Measurements from ENCODE around the gene ERCC8.

Gene ERCC8

DNA sequence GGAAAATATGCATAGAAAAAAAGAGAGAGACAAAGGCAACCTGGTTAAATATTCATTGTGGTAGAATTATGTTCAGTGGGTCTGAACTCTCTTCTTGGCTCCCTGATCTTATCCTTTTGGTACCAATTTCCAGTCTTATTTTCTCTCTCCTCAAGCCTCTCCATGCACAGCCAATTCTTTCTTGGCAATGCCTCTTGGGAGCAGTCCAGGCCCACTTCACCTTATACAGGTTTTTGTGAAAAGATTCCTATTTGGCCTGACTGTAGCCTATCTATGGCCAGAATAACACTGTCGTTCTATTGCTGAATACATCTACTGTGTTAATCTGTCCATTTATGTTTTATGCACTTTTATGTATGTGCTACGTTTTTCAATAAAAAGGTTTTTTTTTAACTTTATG, 103.5 kb downstream of the ERCC8 start:
- Histone ChIP-seq H3K9ac (ENCODE audit: insufficient read length) (no peak overlapping the region), H3K27ac (no peak overlapping the region), H3K36me3 (ENCODE audit: insufficient read depth, low read length) (no peaks in the 10 kb centered on the region), H3K9me3 (ENCODE audit: low read depth, low read length) (no peaks in the 10 kb centered on the region), H3K4me3 (no peak overlapping the region)
- DNase-seq (ENCODE audit: low read depth, low spot score), result no peak
- TF ChIP-seq POLR2AphosphoS5 (IDR thresholded peaks at IDR 0.05; ENCODE audit: borderline replicate concordance, low read depth, low read length) (no peak), FOXP2 (optimal IDR thresholded peaks at IDR 0.05; ENCODE audit: control extremely low read depth, extremely low read length, insufficient read depth) (no peak), EZH2 (IDR thresholded peaks at IDR 0.05) (no peak)

DNA sequence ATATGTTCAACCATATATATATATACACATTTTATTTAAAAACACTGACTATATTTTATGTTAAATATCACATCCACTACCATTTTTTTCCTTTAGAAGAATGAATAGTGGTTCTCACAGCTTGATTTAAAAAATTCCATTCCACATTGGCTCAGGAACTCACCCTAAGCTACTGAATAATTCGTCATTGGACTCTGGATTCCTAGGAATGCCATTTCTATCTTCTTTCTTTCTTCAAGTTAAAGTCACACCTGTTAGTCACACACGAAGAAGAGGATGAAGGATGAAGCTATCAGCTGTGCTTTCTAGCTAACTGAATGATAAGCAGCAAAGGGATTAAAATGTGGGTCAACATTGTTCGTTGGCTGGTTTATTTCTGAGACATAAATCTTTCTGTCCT, 108.7 kb downstream of the ERCC8 start:
- H3K9me3 ChIP-seq (ENCODE audit: low read depth, low read length), result no peaks in the 10 kb centered on the region
- TF ChIP-seq POLR2AphosphoS5 (IDR thresholded peaks at IDR 0.05; ENCODE audit: borderline replicate concordance, low read depth, low read length) (no peak), FOXP2 (optimal IDR thresholded peaks at IDR 0.05; ENCODE audit: control extremely low read depth, extremely low read length, insufficient read depth) (no peak), EZH2 (IDR thresholded peaks at IDR 0.05) (no peak)
- DNase-seq (ENCODE audit: low read depth, low spot score), result no peak
- H3K36me3 ChIP-seq (ENCODE audit: insufficient read depth, low read length), result no peaks in the 10 kb centered on the region
- no peak overlapping the region for H3K9ac ChIP-seq (ENCODE audit: insufficient read length)
- H3K4me3 ChIP-seq, result no peak overlapping the region
- H3K27ac ChIP-seq, result no peak overlapping the region

DNA sequence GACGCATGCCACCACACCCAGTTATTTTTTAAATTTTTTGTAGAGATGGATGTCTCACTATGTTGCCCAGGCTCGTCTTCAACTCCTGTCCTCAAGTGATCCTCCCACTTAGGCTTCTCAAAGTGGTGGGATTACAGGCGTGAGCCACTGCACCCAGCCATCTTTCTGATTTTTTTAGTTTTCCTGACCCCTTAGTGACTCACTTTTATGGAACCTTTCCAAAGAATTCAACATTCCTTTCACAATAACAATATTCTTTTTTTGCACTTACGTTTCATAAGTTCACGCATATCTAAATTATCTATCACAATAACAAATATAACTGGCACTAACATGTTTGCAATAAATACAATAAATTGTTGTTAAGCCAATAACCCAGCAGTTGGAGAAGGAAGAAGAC, 109.3 kb downstream of the ERCC8 start:
- no peak overlapping the region for H3K4me3 ChIP-seq
- no peak overlapping the region for H3K9ac ChIP-seq (ENCODE audit: insufficient read length)
- H3K27ac ChIP-seq, result no peak overlapping the region
- TF ChIP-seq EZH2 (IDR thresholded peaks at IDR 0.05) (no peak), FOXP2 (optimal IDR thresholded peaks at IDR 0.05; ENCODE audit: control extremely low read depth, extremely low read length, insufficient read depth) (no peak), POLR2AphosphoS5 (IDR thresholded peaks at IDR 0.05; ENCODE audit: borderline replicate concordance, low read depth, low read length) (no peak)
- no peak for DNase-seq (ENCODE audit: low read depth, low spot score)
- no peaks in the 10 kb centered on the region for H3K36me3 ChIP-seq (ENCODE audit: insufficient read depth, low read length)
- no peaks in the 10 kb centered on the region for H3K9me3 ChIP-seq (ENCODE audit: low read depth, low read length)

DNA sequence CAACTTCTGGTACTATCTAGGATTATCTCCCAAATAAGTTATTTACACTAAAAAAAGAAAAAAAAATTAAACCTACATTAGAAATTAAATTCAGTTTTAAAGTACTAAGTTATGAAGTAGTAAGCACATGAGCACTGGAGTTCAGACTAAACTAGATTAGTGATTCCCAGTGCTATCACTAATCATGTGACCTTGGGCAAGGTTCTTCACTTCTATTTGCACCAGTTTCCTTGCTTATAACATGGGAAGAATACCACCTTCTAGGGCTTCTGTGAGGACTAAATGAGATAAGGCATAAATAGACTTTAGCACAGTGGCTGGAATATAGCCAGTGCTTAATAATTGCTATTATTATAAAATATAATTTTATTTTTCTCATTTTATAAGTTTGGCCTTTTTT, 111.3 kb downstream of the ERCC8 start:
- no peak for DNase-seq (ENCODE audit: low read depth, low spot score)
- Histone ChIP-seq H3K9ac (ENCODE audit: insufficient read length) (no peak overlapping the region), H3K36me3 (ENCODE audit: insufficient read depth, low read length) (no peaks in the 10 kb centered on the region), H3K27ac (no peak overlapping the region), H3K9me3 (ENCODE audit: low read depth, low read length) (no peaks in the 10 kb centered on the region), H3K4me3 (no peak overlapping the region)
- no peak for TF ChIP-seq EZH2 (IDR thresholded peaks at IDR 0.05)
- no peak for TF ChIP-seq POLR2AphosphoS5 (IDR thresholded peaks at IDR 0.05; ENCODE audit: borderline replicate concordance, low read depth, low read length)
- no peak for TF ChIP-seq FOXP2 (optimal IDR thresholded peaks at IDR 0.05; ENCODE audit: control extremely low read depth, extremely low read length, insufficient read depth)

DNA sequence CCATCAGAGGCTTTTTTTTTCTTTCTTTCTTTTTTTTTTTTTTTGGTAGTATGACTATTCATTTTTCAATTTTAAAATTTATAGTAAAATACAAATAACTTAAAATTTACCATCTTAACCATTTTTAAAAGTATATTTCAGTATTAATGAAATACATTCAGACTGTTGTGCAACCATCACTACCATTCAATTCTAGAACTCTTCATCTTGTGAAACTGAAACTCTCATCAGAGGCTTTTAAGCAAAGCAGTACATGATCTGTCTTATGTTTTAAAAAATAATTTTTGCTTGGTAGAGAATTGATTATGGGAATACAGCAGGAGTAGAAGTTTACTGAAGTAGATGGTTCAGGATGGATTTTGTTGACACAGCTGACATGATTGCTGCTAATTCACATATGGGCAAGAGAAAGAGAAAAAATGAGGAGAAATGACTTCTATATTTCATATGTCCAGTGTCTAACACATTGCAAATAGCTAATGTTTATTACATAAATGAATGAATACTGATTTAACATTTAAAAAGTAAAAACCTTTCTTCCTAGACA, 114.2 kb downstream of the ERCC8 start:
- no peaks in the 10 kb centered on the region for H3K9me3 ChIP-seq (ENCODE audit: low read depth, low read length)
- DNase-seq (ENCODE audit: low read depth, low spot score), result no peak
- no peak overlapping the region for H3K4me3 ChIP-seq
- no peak overlapping the region for H3K9ac ChIP-seq (ENCODE audit: insufficient read length)
- TF ChIP-seq EZH2 (IDR thresholded peaks at IDR 0.05) (no peak), POLR2AphosphoS5 (IDR thresholded peaks at IDR 0.05; ENCODE audit: borderline replicate concordance, low read depth, low read length) (no peak), FOXP2 (optimal IDR thresholded peaks at IDR 0.05; ENCODE audit: control extremely low read depth, extremely low read length, insufficient read depth) (no peak)
- no peaks in the 10 kb centered on the region for H3K36me3 ChIP-seq (ENCODE audit: insufficient read depth, low read length)
- H3K27ac ChIP-seq, result no peak overlapping the region

DNA sequence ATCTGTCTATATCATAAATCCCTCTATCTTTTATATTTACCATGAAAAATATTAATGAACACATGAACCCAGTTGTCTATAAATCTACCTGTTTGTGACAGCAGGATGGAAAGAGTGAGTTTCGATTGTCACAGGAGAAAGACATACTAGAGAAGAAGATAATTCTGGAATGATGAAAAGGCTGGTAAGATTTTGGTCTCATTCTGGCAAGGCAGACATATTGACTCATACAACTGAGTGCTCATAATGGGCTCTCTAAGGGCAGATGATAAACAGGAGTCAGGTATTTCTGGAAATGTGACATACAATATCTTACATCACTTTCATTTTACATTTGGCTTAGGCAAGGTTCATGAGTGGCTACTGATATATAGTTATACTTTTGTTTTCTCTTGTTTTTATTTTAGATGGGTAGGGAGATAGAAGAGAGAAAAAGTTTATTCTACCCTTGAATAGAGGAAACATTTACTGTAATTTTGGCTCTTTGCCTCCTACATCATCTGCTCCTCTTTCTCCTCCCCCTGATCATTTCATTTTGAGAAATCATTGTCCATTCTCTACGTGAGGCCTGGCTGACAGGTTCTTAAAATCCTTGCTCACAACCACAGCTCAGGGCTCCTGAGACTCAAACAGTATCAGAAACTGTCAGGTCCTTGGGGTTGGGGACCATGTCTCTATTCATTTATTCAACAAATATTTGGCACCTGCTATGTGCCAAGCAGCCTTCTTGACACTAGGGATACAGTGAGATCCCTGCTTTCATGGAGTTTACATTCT, 115.2 kb downstream of the ERCC8 start:
- no peak overlapping the region for H3K4me3 ChIP-seq
- TF ChIP-seq EZH2 (IDR thresholded peaks at IDR 0.05) (no peak), FOXP2 (optimal IDR thresholded peaks at IDR 0.05; ENCODE audit: control extremely low read depth, extremely low read length, insufficient read depth) (no peak), POLR2AphosphoS5 (IDR thresholded peaks at IDR 0.05; ENCODE audit: borderline replicate concordance, low read depth, low read length) (no peak)
- H3K27ac ChIP-seq, result no peak overlapping the region
- no peak overlapping the region for H3K9ac ChIP-seq (ENCODE audit: insufficient read length)
- DNase-seq (ENCODE audit: low read depth, low spot score), result no peak
- no peaks in the 10 kb centered on the region for H3K36me3 ChIP-seq (ENCODE audit: insufficient read depth, low read length)
- no peaks in the 10 kb centered on the region for H3K9me3 ChIP-seq (ENCODE audit: low read depth, low read length)

DNA sequence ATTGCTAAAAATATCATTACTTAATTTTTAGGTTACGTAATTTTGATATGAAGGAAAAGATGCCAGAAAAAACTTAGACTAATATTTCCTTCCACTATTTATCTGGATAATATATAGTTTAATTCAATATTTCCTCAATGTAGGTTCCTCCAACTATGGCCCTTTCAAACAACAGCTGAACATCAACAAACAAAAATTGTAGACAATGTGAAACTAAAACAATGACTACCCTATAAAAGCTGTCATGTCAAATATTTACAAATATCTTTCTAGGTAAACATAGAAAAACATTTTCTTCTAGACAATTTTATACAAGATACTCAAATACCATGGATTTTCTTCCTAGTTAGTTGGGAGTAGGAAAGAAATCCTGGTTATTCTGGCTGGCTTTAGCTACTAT, 117.7 kb downstream of the ERCC8 start:
- H3K9ac ChIP-seq (ENCODE audit: insufficient read length), result no peak overlapping the region
- H3K9me3 ChIP-seq (ENCODE audit: low read depth, low read length), result no peaks in the 10 kb centered on the region
- DNase-seq (ENCODE audit: low read depth, low spot score), result no peak
- TF ChIP-seq FOXP2 (optimal IDR thresholded peaks at IDR 0.05; ENCODE audit: control extremely low read depth, extremely low read length, insufficient read depth), result no peak
- no peak for TF ChIP-seq EZH2 (IDR thresholded peaks at IDR 0.05)
- no peak for TF ChIP-seq POLR2AphosphoS5 (IDR thresholded peaks at IDR 0.05; ENCODE audit: borderline replicate concordance, low read depth, low read length)
- no peaks in the 10 kb centered on the region for H3K36me3 ChIP-seq (ENCODE audit: insufficient read depth, low read length)
- no peak overlapping the region for H3K27ac ChIP-seq
- H3K4me3 ChIP-seq, result no peak overlapping the region

DNA sequence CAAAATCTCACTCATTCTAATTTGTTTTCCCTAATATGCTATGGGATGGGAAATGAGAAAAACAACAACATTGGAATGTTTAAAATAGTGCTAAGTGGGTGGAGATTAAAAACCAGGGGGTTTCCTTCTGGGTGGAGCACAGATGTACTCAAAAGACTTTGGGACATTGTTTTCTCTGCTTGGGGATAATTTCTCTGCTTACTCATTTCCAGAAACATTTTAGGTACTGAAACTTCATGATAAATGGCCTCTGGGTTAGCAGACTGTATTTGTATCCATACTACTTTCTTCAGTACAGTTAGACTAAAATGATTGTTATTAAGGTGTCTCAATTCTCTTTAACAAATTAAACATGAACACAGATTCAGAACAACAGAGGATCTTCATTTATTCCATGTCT, 118.2 kb downstream of the ERCC8 start:
- H3K9me3 ChIP-seq (ENCODE audit: low read depth, low read length), result no peaks in the 10 kb centered on the region
- no peaks in the 10 kb centered on the region for H3K36me3 ChIP-seq (ENCODE audit: insufficient read depth, low read length)
- no peak overlapping the region for H3K27ac ChIP-seq
- H3K4me3 ChIP-seq, result no peak overlapping the region
- H3K9ac ChIP-seq (ENCODE audit: insufficient read length), result no peak overlapping the region
- no peak for TF ChIP-seq EZH2 (IDR thresholded peaks at IDR 0.05)
- no peak for TF ChIP-seq POLR2AphosphoS5 (IDR thresholded peaks at IDR 0.05; ENCODE audit: borderline replicate concordance, low read depth, low read length)
- TF ChIP-seq FOXP2 (optimal IDR thresholded peaks at IDR 0.05; ENCODE audit: control extremely low read depth, extremely low read length, insufficient read depth), result no peak
- DNase-seq (ENCODE audit: low read depth, low spot score), result no peak
